ENCODE measurements around the gene UQCRHL.

- TF ChIP-seq, protein P1, sequence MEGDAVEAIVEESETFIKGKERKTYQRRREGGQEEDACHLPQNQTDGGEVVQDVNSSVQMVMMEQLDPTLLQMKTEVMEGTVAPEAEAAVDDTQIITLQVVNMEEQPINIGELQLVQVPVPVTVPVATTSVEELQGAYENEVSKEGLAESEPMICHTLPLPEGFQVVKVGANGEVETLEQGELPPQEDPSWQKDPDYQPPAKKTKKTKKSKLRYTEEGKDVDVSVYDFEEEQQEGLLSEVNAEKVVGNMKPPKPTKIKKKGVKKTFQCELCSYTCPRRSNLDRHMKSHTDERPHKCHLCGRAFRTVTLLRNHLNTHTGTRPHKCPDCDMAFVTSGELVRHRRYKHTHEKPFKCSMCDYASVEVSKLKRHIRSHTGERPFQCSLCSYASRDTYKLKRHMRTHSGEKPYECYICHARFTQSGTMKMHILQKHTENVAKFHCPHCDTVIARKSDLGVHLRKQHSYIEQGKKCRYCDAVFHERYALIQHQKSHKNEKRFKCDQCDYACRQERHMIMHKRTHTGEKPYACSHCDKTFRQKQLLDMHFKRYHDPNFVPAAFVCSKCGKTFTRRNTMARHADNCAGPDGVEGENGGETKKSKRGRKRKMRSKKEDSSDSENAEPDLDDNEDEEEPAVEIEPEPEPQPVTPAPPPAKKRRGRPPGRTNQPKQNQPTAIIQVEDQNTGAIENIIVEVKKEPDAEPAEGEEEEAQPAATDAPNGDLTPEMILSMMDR (IDR thresholded peaks at IDR 0.05), result no peak
- TF ChIP-seq POLR2A (IDR thresholded peaks at IDR 0.05), result no peak
- no peak for TF ChIP-seq POLR2AphosphoS5 (IDR thresholded peaks at IDR 0.05)
Measured at GRCh38 chr1:15797614-15798390, 9.6 kb downstream of the UQCRHL start.
